ENCODE measurements around the gene INTS11. TPM values are rescaled to one million over a fixed set of nuclear protein-coding genes. Genes with fewer than 3 reads are reported as not detected.
A peak's percentile ranks its signal among the peaks of the same experiment; 100 is the strongest.

The INTS11 gene
- total and polyA plus RNA-seq, 2 donors (not counting 1 experiment from before 2014, with no cell fraction given) = 149 to 245 TPM

- Mint-ChIP-seq H3K27me3 (no peaks in the 10 kb centered on the region), H3K9me3 (ENCODE audit: insufficient read depth) (no peaks in the 10 kb centered on the region), H3K27ac (no peak overlapping the region), H3K4me3 (peak overlapping the region; percentile 54), H3K4me1 (peaks cover 15% of the 10 kb centered on the region)
- H3K9me3 ChIP-seq (ENCODE audit: control extremely low read depth in 1 of 3, control insufficient read depth in 2 of 3, insufficient read depth in 1 of 3, low read length in 2 of 3) = no peaks in the 10 kb centered on the region
- 97% methylated on average over 9 of the region's 10 CpGs for WGBS (ENCODE audit: insufficient coverage)
- no peak overlapping the region for H3K4me3 ChIP-seq (ENCODE audit: control extremely low read depth in 1 of 5, extremely low read depth in 1 of 5, insufficient read depth in 1 of 5, low read depth in 2 of 5, low read length in 4 of 5)
- no peak overlapping the region for H2AFZ ChIP-seq (ENCODE audit: insufficient read depth, low read depth, low read length, poor library complexity, severe bottlenecking)
- no peaks in the 10 kb centered on the region for H3K36me3 ChIP-seq (replicated peaks in 1 of 2; ENCODE audit: control extremely low read depth in 1 of 2, control insufficient read depth in 1 of 2, extremely low read depth in 1 of 2, insufficient read depth in 2 of 2, low read length in 1 of 2)
- no peak overlapping the region for H3K9ac ChIP-seq (ENCODE audit: low read length)
- no peak for TF ChIP-seq CTCF (IDR thresholded peaks at IDR 0.05)
- no peak for TF ChIP-seq EZH2 (IDR thresholded peaks at IDR 0.05; ENCODE audit: borderline replicate concordance, insufficient read depth, low read depth, low read length, poor library complexity, severe bottlenecking)
- ChIA-PET CTCF (interaction anchor here (1.3 kb wide), 1 partner anchor 23 kb away, joined by 3 read pairs; no protein-coding TSS in a partner anchor), POLR2A (no interaction called here)
- ATAC-seq (ENCODE audit: low read depth) (no peak), DNase-seq (no peak)
- intact Hi-C loops (cut with micrococcal nuclease) = no loop called here
- peaks cover 34% of the 10 kb centered on the region for H3K79me2 ChIP-seq (ENCODE audit: control insufficient read depth, insufficient read depth, low read length)
- peaks cover 6 to 16% of the 10 kb centered on the region in 2 donors for H3K4me1 ChIP-seq (ENCODE audit: control insufficient read depth in 2 of 2, insufficient read depth in 2 of 2, low read length in 2 of 2)
- H3K27ac ChIP-seq (ENCODE audit: low read length in 2 of 2) = no peak overlapping the region
- H3K4me2 ChIP-seq (replicated peaks; ENCODE audit: low read depth, low read length, poor library complexity, severe bottlenecking) = no peak overlapping the region
- peaks cover 0 to 3% (median 0%) of the 10 kb centered on the region in 4 experiments for H3K27me3 ChIP-seq (replicated peaks in 1 of 4; ENCODE audit: control extremely low read depth in 1 of 4, control insufficient read depth in 3 of 4, insufficient read depth in 4 of 4, low read length in 3 of 4)
- peaks cover 41% of the 10 kb centered on the region for H4K20me1 ChIP-seq (ENCODE audit: control insufficient read depth, insufficient read depth, low read length, poor library complexity, severe bottlenecking)
Measured at GRCh38 chr1:1346501-1346890, 22.0 kb upstream of the INTS11 start.

- Mint-ChIP-seq H3K4me3 (peak overlapping the region; percentile 13), H3K27ac (no peak overlapping the region), H3K4me1 (peaks cover 15% of the 10 kb centered on the region), H3K9me3 (ENCODE audit: insufficient read depth) (no peaks in the 10 kb centered on the region), H3K27me3 (no peaks in the 10 kb centered on the region)
- no peak for ATAC-seq (ENCODE audit: low read depth)
- no peak overlapping the region for H2AFZ ChIP-seq (ENCODE audit: insufficient read depth, low read depth, low read length, poor library complexity, severe bottlenecking)
- H3K4me3 ChIP-seq (ENCODE audit: control extremely low read depth in 1 of 5, extremely low read depth in 1 of 5, insufficient read depth in 1 of 5, low read depth in 2 of 5, low read length in 4 of 5) = no peak overlapping the region
- CTCF ChIA-PET = interaction anchor here (1.3 kb wide), 1 partner anchor 23 kb away, joined by 3 read pairs; no protein-coding TSS in a partner anchor
- H3K36me3 ChIP-seq (replicated peaks in 1 of 2; ENCODE audit: control extremely low read depth in 1 of 2, control insufficient read depth in 1 of 2, extremely low read depth in 1 of 2, insufficient read depth in 2 of 2, low read length in 1 of 2) = no peaks in the 10 kb centered on the region
- H3K4me2 ChIP-seq (replicated peaks; ENCODE audit: low read depth, low read length, poor library complexity, severe bottlenecking) = no peak overlapping the region
- POLR2A ChIA-PET = no interaction called here
- 98% methylated on average over 12 of the region's 12 CpGs for WGBS (ENCODE audit: insufficient coverage)
- DNase-seq = no peak
- no peak overlapping the region for H3K27ac ChIP-seq (ENCODE audit: low read length in 2 of 2)
- TF ChIP-seq EZH2 (IDR thresholded peaks at IDR 0.05; ENCODE audit: borderline replicate concordance, insufficient read depth, low read depth, low read length, poor library complexity, severe bottlenecking) (no peak), CTCF (IDR thresholded peaks at IDR 0.05) (no peak)
- H3K79me2 ChIP-seq (ENCODE audit: control insufficient read depth, insufficient read depth, low read length) = peaks cover 34% of the 10 kb centered on the region
- peaks cover 6 to 13% of the 10 kb centered on the region in 2 donors for H3K4me1 ChIP-seq (ENCODE audit: control insufficient read depth in 2 of 2, insufficient read depth in 2 of 2, low read length in 2 of 2)
- peaks cover 0 to 3% (median 0%) of the 10 kb centered on the region in 3 donors for H3K9me3 ChIP-seq (ENCODE audit: control extremely low read depth in 1 of 3, control insufficient read depth in 2 of 3, insufficient read depth in 1 of 3, low read length in 2 of 3)
- H4K20me1 ChIP-seq (ENCODE audit: control insufficient read depth, insufficient read depth, low read length, poor library complexity, severe bottlenecking) = peaks cover 41% of the 10 kb centered on the region
- intact Hi-C loops (cut with micrococcal nuclease) = no loop called here
- no peak overlapping the region for H3K9ac ChIP-seq (ENCODE audit: low read length)
- no peaks in the 10 kb centered on the region for H3K27me3 ChIP-seq (replicated peaks in 1 of 4; ENCODE audit: control extremely low read depth in 1 of 4, control insufficient read depth in 3 of 4, insufficient read depth in 4 of 4, low read length in 3 of 4)
Measured at GRCh38 chr1:1345860-1346500, 21.5 kb upstream of the INTS11 start.
